PFSK-1 (cell line): ENCODE data around the gene OR7G3.

Source experiments
- FOXP2 ChIP-seq: optimal IDR thresholded peaks from 2 replicates; pipeline ENCODE3; 2011; ENCODE audit warnings: borderline replicate concordance, control low read depth, inconsistent platforms; ENCODE audit not compliant: insufficient read depth; ENCODE audit errors: extremely low read length, extremely low read depth
- POLR2AphosphoS5 ChIP-seq: IDR thresholded peaks from 2 replicates; pipeline ENCODE4 v1.6.1; 2012; ENCODE audit warnings: low read depth, mild to moderate bottlenecking, control low read depth, low read length, moderate library complexity
- REST ChIP-seq, 2 experiments: IDR thresholded peaks; 2 replicates each; pipeline versions ENCODE4 v1.6.1 to v1.8.0; 2011 to 2012; ENCODE audit warnings: low read depth in 2 of 2, low read length in 2 of 2, control low read depth in 1 of 2, inconsistent platforms in 1 of 2, mild to moderate bottlenecking in 1 of 2, moderate library complexity in 1 of 2; ENCODE audit not compliant: insufficient read depth in 1 of 2
- SIN3A ChIP-seq: IDR thresholded peaks from 2 replicates; pipeline ENCODE4 v1.6.1; 2012; ENCODE audit warnings: mild to moderate bottlenecking, low read length, moderate library complexity, borderline replicate concordance; ENCODE audit not compliant: insufficient read depth
- TAF1 ChIP-seq: IDR thresholded peaks from 2 replicates; pipeline ENCODE4 v1.6.1; 2012; ENCODE audit warnings: low read length, control low read depth, borderline replicate concordance; ENCODE audit not compliant: insufficient read depth

The OR7G3 gene

GRCh38 chr19:9150650-9151049 lies 23.9 kb upstream of the OR7G3 start:
- TF ChIP-seq TAF1, result no peak
- no peak for TF ChIP-seq FOXP2
- TF ChIP-seq POLR2AphosphoS5, result no peak
- no peak for TF ChIP-seq SIN3A
- TF ChIP-seq REST (IDR thresholded peaks at IDR 0.05; ENCODE audit: insufficient read depth in 1 of 2, low read depth in 2 of 2, low read length in 2 of 2), result no peak

GRCh38 chr19:9149997-9150396 lies 23.2 kb upstream of the OR7G3 start:
- TF ChIP-seq POLR2AphosphoS5, result no peak
- no peak for TF ChIP-seq REST (IDR thresholded peaks at IDR 0.05; ENCODE audit: insufficient read depth in 1 of 2, low read depth in 2 of 2, low read length in 2 of 2)
- no peak for TF ChIP-seq FOXP2
- TF ChIP-seq TAF1, result no peak
- TF ChIP-seq SIN3A, result no peak

GRCh38 chr19:9148697-9149096 lies 21.9 kb upstream of the OR7G3 start:
- TF ChIP-seq POLR2AphosphoS5, result no peak
- TF ChIP-seq SIN3A, result no peak
- no peak for TF ChIP-seq TAF1
- no peak for TF ChIP-seq REST (IDR thresholded peaks at IDR 0.05; ENCODE audit: insufficient read depth in 1 of 2, low read depth in 2 of 2, low read length in 2 of 2)
- no peak for TF ChIP-seq FOXP2

GRCh38 chr19:9146882-9147281 lies 20.1 kb upstream of the OR7G3 start:
- no peak for TF ChIP-seq POLR2AphosphoS5
- TF ChIP-seq REST (IDR thresholded peaks at IDR 0.05; ENCODE audit: insufficient read depth in 1 of 2, low read depth in 2 of 2, low read length in 2 of 2), result no peak
- no peak for TF ChIP-seq TAF1
- no peak for TF ChIP-seq FOXP2
- no peak for TF ChIP-seq SIN3A

GRCh38 chr19:9144920-9145319 lies 18.2 kb upstream of the OR7G3 start:
- TF ChIP-seq REST (IDR thresholded peaks at IDR 0.05; ENCODE audit: insufficient read depth in 1 of 2, low read depth in 2 of 2, low read length in 2 of 2), result no peak
- TF ChIP-seq SIN3A, result no peak
- TF ChIP-seq POLR2AphosphoS5, result no peak
- TF ChIP-seq FOXP2, result no peak
- TF ChIP-seq TAF1, result no peak
